HepG2 (cell line): ENCODE results near the gene ARHGEF40. TPM values are rescaled to one million over a fixed set of nuclear protein-coding genes. Genes with fewer than 3 reads are reported as not detected.
A peak's percentile ranks its signal among the peaks of the same experiment; 100 is the strongest.

Source experiments
- ARNT ChIP-seq: fragments of 450-650 bp; IDR thresholded peaks from 2 replicates; pipeline ENCODE4 v1.6.1; 2017
- BRCA1 ChIP-seq: sonication (generic); formaldehyde crosslinking; IDR thresholded peaks from 2 replicates; pipeline ENCODE4 v1.4.0; 2020; ENCODE audit warnings: missing genetic modification reagents
- CCAR2 ChIP-seq: fragments of 200-400 bp; formaldehyde crosslinking; optimal IDR thresholded peaks from 2 replicates; pipeline ENCODE3; 2018; ENCODE audit warnings: low read depth, mild to moderate bottlenecking, low read length, moderate library complexity
- ERF ChIP-seq: IDR thresholded peaks from 2 replicates; pipeline ENCODE4 v1.6.1; 2018; ENCODE audit warnings: missing biosample characterization, missing genetic modification reagents
- GABPB1 ChIP-seq: IDR thresholded peaks from 2 replicates; pipeline ENCODE4 v1.6.1; 2016; ENCODE audit warnings: mild to moderate bottlenecking, missing genetic modification reagents, moderate library complexity, missing compliant biosample characterization
- GTF2F1 ChIP-seq: fragments of 150-350 bp; IDR thresholded peaks from 2 replicates; pipeline ENCODE4 v1.6.1; 2014; ENCODE audit warnings: low read length
- GTF3A ChIP-seq: sonication (generic); formaldehyde crosslinking; conservative IDR thresholded peaks from 2 replicates; pipeline ENCODE4 v1.4.0; 2020; ENCODE audit warnings: mild to moderate bottlenecking, missing genetic modification reagents
- IKZF4 ChIP-seq: sonication (generic); formaldehyde crosslinking; IDR thresholded peaks from 2 replicates; pipeline ENCODE4 v1.5.1; 2020; ENCODE audit warnings: borderline replicate concordance, mild to moderate bottlenecking, low read depth, missing genetic modification reagents; ENCODE audit errors: not compliant biosample characterization
- MXD3 ChIP-seq: IDR thresholded peaks from 2 replicates; pipeline ENCODE4 v1.6.1; 2016; ENCODE audit warnings: mild to moderate bottlenecking, missing biosample characterization, missing genetic modification reagents
- MZF1 ChIP-seq: sonication (generic); formaldehyde crosslinking; IDR thresholded peaks from 2 replicates; pipeline ENCODE4 v1.8.1; 2023; ENCODE audit warnings: mild to moderate bottlenecking, missing genetic modification reagents, borderline replicate concordance
- PREB ChIP-seq: sonication (generic); formaldehyde crosslinking; IDR thresholded peaks from 2 replicates; pipeline ENCODE4 v1.4.0; 2020; ENCODE audit warnings: missing genetic modification reagents
- RNF2 ChIP-seq: fragments of 450-650 bp; conservative IDR thresholded peaks from 2 replicates; pipeline ENCODE4 v1.6.1; 2016; ENCODE audit warnings: low read depth
- SMAD9 ChIP-seq: sonication (generic); formaldehyde crosslinking; IDR thresholded peaks from 2 replicates; pipeline ENCODE4 v1.5.1; 2020; ENCODE audit warnings: mild to moderate bottlenecking, missing genetic modification reagents
- SOX5 ChIP-seq: IDR thresholded peaks from 2 replicates; pipeline ENCODE4 v1.6.1; 2016; ENCODE audit warnings: borderline replicate concordance
- TMF1 ChIP-seq: sonication (generic); formaldehyde crosslinking; IDR thresholded peaks from 2 replicates; pipeline ENCODE4 v1.8.1; 2022; ENCODE audit warnings: low read depth, missing genetic modification reagents
- ZHX1 ChIP-seq: sonication (generic); formaldehyde crosslinking; IDR thresholded peaks from 2 replicates; pipeline ENCODE4 v1.8.1; 2022; ENCODE audit warnings: low read depth, mild to moderate bottlenecking, missing genetic modification reagents
- ZIK1 ChIP-seq: sonication (generic); formaldehyde crosslinking; IDR thresholded peaks from 2 replicates; pipeline ENCODE4 v1.5.0; 2020; ENCODE audit warnings: mild to moderate bottlenecking, low read depth, missing genetic modification reagents, borderline replicate concordance
- ZNF224 ChIP-seq: sonication (generic); formaldehyde crosslinking; IDR thresholded peaks from 2 replicates; pipeline ENCODE4 v1.5.0; 2020; ENCODE audit warnings: mild to moderate bottlenecking, missing genetic modification reagents
- ZNF281 ChIP-seq: sonication (generic); formaldehyde crosslinking; IDR thresholded peaks from 2 replicates; pipeline ENCODE4 v1.4.0; 2020; ENCODE audit warnings: missing genetic modification reagents, borderline replicate concordance
- ZNF383 ChIP-seq: sonication (generic); formaldehyde crosslinking; IDR thresholded peaks from 2 replicates; pipeline ENCODE4 v1.4.0; 2020; ENCODE audit warnings: missing genetic modification reagents, mild to moderate bottlenecking, borderline replicate concordance
- ZNF550 ChIP-seq: sonication (generic); formaldehyde crosslinking; IDR thresholded peaks from 2 replicates; pipeline ENCODE4 v1.4.0; 2020; ENCODE audit warnings: mild to moderate bottlenecking, missing genetic modification reagents, borderline replicate concordance
- ZNF749 ChIP-seq: sonication (generic); formaldehyde crosslinking; IDR thresholded peaks from 2 replicates; pipeline ENCODE4 v1.8.0; 2022; ENCODE audit warnings: mild to moderate bottlenecking, missing genetic modification reagents, moderate library complexity, borderline replicate concordance
- ZNF761 ChIP-seq: sonication (generic); formaldehyde crosslinking; conservative IDR thresholded peaks from 2 replicates; pipeline ENCODE4 v1.4.0; 2020; ENCODE audit warnings: mild to moderate bottlenecking, missing genetic modification reagents
- polyA plus RNA-seq, 8 experiments: library from polyadenylated mRNA; depleted of rRNA in 3 of 8; stranded (reverse) in 7 of 8; unstranded in 1 of 8; fragments of >200 nt; fragmentation: Illumina TruSeq in 4 of 8; extraction: Trizol in 4 of 8; gene quantifications; 2 replicates each; pipeline versions ENCODE4 v1.2.1 to v1.2.3, GENCODE V29; 2011 to 2016; ENCODE audit warnings: low read depth in 4 of 8, missing spikeins in 1 of 8, mixed read lengths in 1 of 8; ENCODE audit not compliant: insufficient read depth in 1 of 8
- total RNA-seq, 5 experiments: library from RNA; depleted of rRNA; stranded (reverse); fragments of >200 nt; fragmentation: Illumina TruSeq; extraction: Trizol; gene quantifications; 2 replicates each; pipeline ENCODE4 v1.2.3, GENCODE V29; 2016; ENCODE audit warnings: low read depth in 1 of 5

Gene ARHGEF40
- total and polyA plus RNA-seq, 2 of the 13 experiments (the other 11 are each of a cell fraction or from before 2014, with no cell fraction given), result 28.1 to 78.1 TPM

DNA sequence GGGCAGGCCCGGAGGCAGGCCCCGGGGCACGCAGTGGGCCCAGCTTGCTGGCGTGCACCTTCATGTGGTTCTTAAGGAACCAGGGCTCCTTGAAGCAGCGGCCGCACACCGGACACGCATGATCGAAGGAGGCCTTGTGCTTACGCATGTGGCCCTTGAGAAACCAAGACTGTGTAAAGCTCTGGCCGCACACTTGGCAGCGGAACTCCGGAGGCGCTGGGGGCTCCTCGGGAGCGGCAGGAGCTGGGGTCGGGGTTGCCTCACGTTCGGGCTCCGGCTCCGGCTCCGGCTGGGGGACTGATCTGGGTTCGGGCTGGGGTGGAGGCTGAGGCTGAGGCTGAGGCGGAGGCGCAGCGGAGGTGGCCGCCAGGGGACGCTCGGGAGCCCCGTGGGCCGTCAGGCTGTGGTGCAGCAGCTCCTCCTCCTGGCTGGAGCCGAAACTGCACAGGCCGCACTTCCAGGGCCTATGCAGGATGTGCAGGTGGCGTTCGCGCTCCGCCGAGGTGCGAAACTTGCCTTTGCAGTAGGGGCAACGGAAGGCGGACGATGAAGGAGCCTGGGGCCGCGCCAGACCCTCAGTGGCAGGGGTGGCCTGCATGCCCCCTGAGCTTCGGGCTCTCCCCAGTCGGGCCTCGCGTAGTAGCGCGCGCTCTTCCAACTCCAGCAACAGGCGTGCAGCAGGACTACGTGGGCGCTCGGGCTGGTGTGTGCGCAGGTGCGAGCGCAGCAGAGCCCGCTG is 22.3 kb downstream of the ARHGEF40 start (continued):
- TF ChIP-seq ZHX1 (CRISPR knock-in tag) (peak; percentile 93), TMF1 (no peak), ZNF383 (0 out of 2 replicates have a peak, but pooled peaks have one; percentile 89), GABPB1 (peak; percentile 81), IKZF4 (CRISPR knock-in tag) (peak; percentile 94), GTF3A (CRISPR knock-in tag) (peak; percentile 86; the same call in 1 of the 2 replicates), ARNT (no peak), SMAD9 (peak; percentile 78; the same call in 1 of the 2 replicates), CCAR2 (no peak), PREB (CRISPR knock-in tag) (no peak), MZF1 (CRISPR knock-in tag) (no peak), ZNF550 (CRISPR knock-in tag) (peak; percentile 90; the same call in 1 of the 2 replicates), BRCA1 (CRISPR knock-in tag) (no peak), ERF (CRISPR knock-in tag) (peak; percentile 97), ZNF749 (CRISPR knock-in tag) (peak; percentile 78; the same call in 1 of the 2 replicates), ZNF224 (CRISPR knock-in tag) (no peak), RNF2 (peak; percentile 65; the same call in 1 of the 2 replicates), SOX5 (peak; percentile 60), GTF2F1 (peak; percentile 49; the same call in 1 of the 2 replicates), ZNF761 (CRISPR knock-in tag) (peak; percentile 93), ZIK1 (peak; percentile 93), ZNF281 (peak; percentile 75; the same call in 1 of the 2 replicates), MXD3 (CRISPR knock-in tag) (peak; percentile 89)
